ENCODE results near the gene EBPL.

DNA sequence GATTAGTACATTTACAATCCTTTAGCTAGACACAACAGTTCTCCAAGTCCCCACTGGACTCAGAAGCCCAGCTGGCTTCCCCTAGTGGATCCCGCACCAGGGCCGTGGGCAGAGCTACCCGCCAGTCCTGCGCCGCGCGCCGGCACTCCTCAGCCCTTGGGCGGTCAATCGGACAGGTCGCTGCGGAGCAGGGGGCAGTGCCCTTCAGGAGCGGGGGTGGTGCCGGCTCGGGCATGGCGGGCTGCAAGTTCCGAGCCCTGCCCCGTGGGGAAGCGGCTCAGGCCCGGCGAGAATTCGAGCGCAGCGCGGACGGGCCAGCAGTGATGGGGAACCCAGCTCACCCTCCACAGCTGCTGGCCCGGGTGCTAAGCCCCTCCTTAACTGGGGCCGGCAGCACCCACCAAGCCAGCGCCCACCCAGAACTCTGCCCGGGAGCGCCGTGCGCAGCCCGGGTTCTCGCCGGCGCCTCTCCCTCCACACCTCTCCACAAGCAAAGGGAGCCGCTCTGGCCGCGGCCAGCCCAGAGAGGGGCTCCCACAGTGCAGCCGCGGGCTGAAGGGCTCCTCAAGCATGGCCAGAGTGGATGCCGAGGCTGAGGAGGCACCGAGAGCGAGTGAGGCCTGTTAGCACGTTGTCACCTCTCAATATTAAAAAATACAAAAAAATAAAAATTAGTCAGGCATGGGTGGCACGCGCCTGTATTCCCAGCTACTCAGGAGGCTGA is 12.9 kb downstream of the EBPL start:
- TF ChIP-seq, protein P1, sequence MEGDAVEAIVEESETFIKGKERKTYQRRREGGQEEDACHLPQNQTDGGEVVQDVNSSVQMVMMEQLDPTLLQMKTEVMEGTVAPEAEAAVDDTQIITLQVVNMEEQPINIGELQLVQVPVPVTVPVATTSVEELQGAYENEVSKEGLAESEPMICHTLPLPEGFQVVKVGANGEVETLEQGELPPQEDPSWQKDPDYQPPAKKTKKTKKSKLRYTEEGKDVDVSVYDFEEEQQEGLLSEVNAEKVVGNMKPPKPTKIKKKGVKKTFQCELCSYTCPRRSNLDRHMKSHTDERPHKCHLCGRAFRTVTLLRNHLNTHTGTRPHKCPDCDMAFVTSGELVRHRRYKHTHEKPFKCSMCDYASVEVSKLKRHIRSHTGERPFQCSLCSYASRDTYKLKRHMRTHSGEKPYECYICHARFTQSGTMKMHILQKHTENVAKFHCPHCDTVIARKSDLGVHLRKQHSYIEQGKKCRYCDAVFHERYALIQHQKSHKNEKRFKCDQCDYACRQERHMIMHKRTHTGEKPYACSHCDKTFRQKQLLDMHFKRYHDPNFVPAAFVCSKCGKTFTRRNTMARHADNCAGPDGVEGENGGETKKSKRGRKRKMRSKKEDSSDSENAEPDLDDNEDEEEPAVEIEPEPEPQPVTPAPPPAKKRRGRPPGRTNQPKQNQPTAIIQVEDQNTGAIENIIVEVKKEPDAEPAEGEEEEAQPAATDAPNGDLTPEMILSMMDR (IDR thresholded peaks at IDR 0.05) = no peak
- TF ChIP-seq POLR2A (IDR thresholded peaks at IDR 0.05) = no peak
